ENCODE measurements around the gene KCTD16.

Gene KCTD16

GRCh38 chr5:144352732-144353317 is 182.2 kb downstream of the KCTD16 start:
- no peak for DNase-seq

GRCh38 chr5:144356489-144356888 is 185.8 kb downstream of the KCTD16 start:
- DNase-seq, result no peak

DNA sequence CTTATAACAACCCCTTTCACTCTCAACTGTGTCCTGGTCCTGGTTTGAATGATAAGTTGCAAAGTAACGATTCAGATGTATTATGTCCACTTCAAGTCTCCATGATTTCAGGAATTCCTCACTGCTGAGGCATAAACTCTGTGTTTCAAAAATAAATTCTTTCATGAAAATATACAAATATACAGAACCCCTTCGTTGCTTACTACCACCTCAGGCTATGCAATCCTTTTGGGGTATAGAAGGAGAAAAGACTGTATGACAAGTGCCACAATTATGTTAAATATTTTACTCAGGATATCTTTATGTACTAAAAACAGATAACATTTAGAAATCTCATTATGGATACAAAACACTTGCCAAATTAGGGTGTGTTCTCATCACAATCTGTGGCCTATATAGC is 190.7 kb downstream of the KCTD16 start:
- no peak for DNase-seq

DNA sequence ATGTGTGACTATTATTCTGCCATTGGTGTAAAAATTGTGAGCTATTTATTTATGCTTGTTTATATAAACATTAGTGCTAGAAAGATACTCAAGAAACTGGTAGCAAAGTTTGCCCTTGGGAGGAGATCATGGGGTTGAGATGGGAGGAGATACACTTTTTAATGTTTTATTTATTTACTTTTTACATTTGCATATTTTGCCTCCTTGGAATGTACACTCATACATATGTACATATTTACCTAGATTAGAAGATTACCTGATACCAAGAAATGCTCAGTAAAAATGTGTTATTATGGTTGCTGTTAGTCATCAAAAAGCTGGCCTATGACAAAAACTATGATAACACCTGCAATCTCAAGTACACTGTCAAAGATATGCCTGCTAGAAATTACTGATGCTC is 195.2 kb downstream of the KCTD16 start:
- DNase-seq, result no peak

- DNase-seq, result no peak
These were observed 197.3 kb downstream of the KCTD16 start for GRCh38 chr5:144367991-144368390.

DNA sequence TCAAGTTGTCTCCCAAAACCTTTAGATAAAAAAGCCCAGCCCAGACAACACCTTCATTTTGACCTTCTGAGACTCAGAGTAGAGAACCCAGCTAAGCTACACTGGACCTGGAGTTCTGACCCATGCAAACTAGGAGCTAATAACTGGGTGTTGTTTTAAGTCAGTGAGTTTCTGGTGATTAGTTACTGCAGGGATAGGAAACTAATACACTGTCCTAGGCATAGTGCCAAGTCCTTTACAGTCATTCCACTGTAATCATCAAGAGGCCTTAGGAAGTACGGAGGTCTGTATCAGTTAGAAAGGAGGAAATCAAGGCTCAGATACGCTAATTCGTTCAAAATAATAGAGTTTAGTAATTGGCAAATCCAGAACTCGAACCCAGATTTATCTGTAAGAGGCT is 197.9 kb downstream of the KCTD16 start:
- DNase-seq, result no peak

DNA sequence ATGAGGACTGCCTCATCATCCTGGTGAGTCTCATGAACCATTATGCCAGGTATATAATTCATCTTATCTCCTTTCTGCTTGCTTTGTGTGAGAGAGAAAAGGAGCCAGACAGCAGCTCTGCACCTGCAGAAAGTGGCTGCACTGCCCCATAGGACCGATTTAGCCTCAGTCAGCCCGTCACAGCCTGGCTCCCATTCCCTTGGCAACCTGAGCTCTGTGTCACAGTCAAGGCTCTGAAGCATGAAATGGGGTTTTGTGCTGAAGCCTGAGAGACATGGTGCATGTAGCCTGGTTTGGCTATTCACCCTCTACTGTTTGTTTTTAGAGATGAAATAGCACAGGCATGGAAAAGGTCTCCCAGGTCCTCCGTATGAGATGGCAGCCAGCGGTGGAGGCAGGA is 198.3 kb downstream of the KCTD16 start:
- no peak for DNase-seq

DNA sequence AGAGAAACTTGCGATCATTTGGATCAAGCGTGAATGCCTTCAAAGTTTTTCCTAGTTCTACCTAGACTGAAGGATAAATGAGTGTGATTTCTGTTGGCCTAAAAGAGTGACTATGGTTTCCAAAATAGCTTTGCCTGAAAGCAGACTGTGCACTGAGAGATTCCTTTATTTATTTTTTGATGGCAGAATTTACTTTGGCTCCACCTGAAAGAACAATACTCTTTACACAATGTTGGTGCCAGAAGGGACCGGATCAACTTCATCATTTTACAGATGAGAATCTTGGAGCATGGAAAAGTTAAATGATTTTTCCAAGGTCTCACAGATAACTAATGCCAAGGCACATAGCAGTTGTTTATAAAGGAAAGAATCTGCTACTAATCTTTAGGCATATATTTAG is 199.6 kb downstream of the KCTD16 start:
- no peak for DNase-seq

DNA sequence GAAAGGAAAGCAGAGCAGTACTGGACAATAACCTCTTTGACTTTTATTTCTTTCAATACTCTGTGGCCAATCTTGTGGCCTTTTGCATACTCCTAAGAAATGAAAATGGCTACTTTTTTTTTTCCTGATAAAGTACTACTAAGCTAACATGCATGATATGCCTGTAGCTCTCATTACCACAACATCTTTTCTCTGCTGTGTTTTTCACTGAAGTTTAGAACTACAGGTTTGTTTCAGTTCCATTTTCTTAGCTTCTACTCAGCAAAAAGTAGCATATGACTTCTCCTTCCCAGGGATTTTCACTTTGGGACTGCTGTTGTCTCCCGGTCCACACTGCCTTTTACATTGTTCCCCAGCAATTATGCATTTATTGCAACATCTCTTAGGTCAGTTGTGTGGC is 204.0 kb downstream of the KCTD16 start:
- DNase-seq, result no peak

DNA sequence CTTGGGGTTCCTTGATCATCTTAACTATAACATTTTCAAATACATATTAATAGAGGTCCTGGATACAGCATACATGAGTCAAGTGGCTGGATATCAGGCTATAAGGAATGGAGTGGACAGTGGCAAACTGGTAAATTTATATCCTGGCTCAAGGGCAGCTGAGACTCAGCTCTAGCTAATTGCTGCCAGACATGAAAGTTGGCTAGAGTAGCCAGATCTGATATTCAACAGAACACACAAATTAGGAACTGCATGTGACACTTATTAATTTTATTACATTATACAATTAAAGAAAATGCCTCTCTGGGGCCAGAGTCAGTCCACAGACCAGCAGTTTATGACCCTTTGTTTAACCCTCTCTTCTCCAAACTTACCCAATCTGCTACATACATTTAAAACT is 206.5 kb downstream of the KCTD16 start:
- no peak for DNase-seq

GRCh38 chr5:144378681-144379080 is 208.0 kb downstream of the KCTD16 start:
- DNase-seq, result no peak

DNA sequence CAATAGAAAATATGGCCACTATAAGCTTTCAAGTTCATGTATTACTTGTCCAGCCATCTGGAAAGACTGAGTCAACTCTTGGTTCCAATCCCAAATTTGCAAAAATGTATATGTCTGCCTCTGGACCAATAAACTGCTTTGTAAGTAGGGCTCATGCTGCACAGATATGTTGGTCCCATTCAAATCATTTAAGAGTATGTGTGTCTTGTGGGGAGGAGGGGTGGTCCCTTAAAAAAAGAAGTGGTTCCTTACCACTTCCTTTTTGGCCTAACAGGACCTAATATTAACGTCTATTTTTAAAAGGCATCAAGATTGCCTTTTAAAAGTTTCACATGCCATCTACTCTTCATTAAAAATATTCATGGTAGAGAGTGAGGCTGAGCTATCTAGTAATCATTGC is 214.9 kb downstream of the KCTD16 start:
- DNase-seq, result no peak

DNA sequence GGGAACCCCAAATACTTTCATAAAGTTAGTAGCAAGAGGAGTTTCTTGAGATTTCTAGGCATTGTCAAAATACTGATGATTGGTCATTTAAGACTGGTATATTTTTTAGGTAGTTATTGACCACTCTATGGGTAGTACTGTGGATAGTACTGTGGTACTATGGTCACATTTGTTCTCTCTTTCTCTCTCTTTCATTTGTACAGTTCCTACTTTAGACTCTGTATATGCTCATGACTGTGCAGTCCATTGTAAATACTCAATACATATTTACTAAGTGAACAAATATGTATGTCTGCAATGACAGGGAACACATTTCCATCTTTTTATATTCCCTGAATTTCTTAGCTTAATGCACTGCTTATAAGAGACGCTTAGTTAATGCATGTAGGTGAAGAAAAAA is 215.6 kb downstream of the KCTD16 start:
- DNase-seq, result no peak

- DNase-seq, result no peak
These were observed 219.5 kb downstream of the KCTD16 start for GRCh38 chr5:144390133-144390532.

- DNase-seq, result no peak
These were observed 220.4 kb downstream of the KCTD16 start for GRCh38 chr5:144391044-144391443.

DNA sequence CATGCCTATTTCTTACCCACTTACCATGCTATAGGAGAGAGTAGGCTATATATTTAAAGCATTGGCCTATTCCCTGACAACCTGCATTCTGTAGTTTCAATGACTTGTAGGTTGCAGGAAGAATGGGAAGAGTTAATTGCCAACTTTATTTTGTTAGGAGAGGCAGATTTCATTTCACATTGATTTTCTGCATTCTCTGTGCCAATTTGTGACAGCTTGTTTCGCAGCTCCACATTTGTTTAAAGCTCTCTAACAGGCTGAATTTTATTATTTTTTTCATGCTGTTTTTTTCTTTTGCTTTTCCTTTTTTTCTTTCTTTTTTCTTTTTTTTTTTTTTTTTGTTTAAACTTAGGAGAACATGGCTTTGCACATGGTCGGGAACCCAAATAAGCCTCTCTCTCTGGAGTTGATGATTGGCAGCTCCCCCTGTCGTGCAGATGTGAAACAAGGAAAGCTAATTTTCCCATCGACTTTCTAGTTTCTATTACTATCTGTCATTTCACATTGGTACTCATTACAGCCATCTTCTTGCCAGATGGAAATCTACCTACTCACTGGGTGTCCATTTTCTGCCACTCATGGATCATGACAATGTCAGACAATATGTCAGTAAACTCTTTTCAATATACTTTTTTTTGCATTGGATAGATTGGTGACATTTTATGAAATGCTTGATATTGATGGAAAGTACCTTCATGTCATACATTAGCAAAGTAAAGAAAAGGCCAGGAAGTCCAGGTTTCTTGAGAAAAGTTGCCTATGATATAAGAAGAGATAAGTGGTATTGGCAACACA is 223.2 kb downstream of the KCTD16 start:
- no peak for DNase-seq

DNA sequence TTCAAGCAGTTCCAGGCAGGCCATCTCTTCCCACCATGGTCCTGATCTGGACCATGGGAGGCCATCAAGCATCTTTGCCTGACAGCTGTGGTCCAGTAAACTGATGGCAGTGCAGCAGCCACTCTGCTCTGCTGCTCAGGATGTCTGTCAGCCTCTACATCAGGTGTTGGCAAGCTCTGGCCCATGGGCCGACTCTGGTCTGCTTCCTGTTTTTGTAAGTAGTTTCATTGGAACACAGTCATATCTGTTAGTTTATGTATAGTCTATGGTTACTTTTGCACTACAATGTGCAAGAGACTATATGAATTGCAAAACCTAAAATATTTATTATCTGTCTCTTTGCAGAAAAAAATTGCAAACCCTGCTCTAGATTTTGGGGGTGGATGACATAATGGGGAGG is 225.0 kb downstream of the KCTD16 start:
- no peak for DNase-seq

- DNase-seq, result no peak
These were observed 232.4 kb downstream of the KCTD16 start for GRCh38 chr5:144403058-144403457.

DNA sequence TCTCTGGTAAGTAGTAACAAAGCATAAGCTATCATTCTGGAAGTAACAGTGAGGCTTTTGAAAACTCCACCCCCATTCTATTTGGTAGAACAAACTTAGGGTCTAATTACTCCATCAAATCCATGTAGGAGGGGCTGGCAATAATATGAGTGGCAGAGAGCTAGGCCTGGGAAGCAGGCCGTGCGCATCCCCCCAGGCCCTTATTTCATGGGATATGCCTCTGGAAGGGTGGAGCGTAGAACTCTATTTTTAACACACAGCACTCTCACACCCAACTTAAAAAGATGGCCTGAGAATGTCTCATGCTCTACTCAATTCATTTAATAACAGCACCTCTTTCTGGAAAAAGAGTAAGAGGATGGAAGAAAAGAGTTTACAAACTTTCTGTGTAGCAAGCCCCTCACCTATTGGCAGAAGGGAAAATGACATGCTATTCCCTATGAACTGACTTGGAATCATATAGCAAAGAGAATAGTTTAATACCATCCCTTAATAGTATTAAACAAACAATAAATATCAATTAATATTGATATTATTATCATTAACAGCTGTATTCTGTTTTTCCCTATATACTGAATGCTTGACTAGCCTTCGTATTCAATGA is 233.2 kb downstream of the KCTD16 start:
- no peak for DNase-seq

GRCh38 chr5:144404672-144405071 is 234.0 kb downstream of the KCTD16 start:
- DNase-seq, result no peak

DNA sequence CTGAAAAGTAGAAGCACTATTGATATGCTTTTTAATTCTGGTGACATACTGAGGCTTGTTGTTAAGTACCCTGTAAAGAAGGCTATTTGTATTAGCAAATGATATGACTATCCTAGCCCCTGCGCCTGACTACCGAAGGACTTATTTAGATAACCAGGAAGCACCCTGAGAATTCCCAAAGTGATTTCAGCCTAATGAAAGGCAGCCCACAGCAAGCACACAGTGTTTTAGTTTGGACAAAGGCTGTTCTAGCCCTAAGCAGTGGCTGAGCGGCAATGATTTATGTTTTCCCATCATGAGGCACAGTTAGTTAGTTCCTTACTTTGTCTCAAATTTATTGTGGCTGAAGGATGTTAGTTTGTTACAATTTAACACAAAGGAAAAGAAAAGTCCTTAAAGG is 235.3 kb downstream of the KCTD16 start:
- no peak for DNase-seq

- DNase-seq, result no peak
These were observed 235.8 kb downstream of the KCTD16 start for GRCh38 chr5:144406442-144406841.

DNA sequence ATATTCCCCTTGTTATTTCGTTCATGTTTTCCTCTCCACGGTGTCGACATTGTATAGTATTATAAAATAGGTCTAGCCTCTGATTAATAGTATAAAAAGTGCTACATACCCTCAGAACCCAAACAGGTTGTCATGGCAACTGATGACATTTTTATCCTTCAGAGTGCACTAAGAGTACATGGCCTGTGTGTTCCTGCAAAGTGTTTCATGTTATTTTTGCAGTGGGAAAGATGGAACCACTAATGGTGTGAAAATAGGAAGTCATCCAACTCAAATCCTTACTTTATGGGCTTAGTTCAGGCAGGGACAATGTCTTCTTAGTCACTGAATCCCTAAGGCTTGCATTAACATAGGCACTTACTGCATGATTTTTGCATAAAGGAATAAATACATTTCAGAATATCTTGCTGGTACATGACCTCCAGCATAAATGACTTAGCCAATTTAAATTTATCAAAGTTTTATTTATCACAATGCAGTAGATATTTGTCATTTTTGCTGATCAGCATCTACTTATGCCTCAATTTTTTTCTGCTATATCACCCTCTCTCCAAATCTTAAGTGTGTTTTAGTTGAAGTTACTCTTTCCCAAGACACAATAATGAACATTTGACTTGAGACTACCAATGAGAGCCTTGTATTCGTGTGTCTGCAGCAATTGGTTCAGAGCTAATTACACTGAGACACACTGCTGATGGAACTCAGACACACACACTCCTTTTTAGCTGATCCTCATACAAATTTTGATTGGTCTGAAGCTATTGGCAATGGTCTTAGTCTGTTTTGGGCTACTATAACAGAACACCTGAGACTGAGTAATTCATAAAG is 243.7 kb downstream of the KCTD16 start:
- no peak for DNase-seq

GRCh38 chr5:144416196-144416595 is 245.5 kb downstream of the KCTD16 start:
- DNase-seq, result no peak

Data from amniotic stem cell (primary cell).